PC-9 (cell line): ENCODE measurements around the gene GARNL3. TPM values are rescaled to one million over a fixed set of nuclear protein-coding genes. Genes with fewer than 3 reads are reported as not detected.

Experiments used
- BruUV-seq: library from RNA; stranded (reverse); fragments of 400-500 nt; replicated peaks from 2 replicates; lab custom pipeline; 2021; lab: Mats Ljungman, UMichigan
- CTCF ChIA-PET: fragments of 300-600 bp; sonication (Branson Sonifier 250); formaldehyde crosslinking; loops from one replicate; lab custom pipeline; 2022; ENCODE audit warnings: antibody characterized with exemption; lab: Charles Lee
- POLR2A ChIA-PET: fragments of 300-600 bp; sonication (Branson Sonifier 250); formaldehyde crosslinking; loops from one replicate; lab custom pipeline; 2022; ENCODE audit warnings: antibody characterized with exemption; ENCODE audit not compliant: unreplicated experiment; lab: Charles Lee
- DNase-seq, 2 experiments: peaks; one replicate each; pipeline versions ENCODE4 v3.0.0 to v3.0.0-alpha.2; 2015 to 2022; ENCODE audit warnings: mixed read lengths in 1 of 2
- H2AFZ ChIP-seq: fragments of 200-600 bp; sonication (generic); 2 replicates; pipeline ENCODE4 v1.8.1; 2017; ENCODE audit warnings: antibody characterized with exemption
- H3F3A ChIP-seq: fragments of 200-600 bp; sonication (generic); 2 replicates; pipeline ENCODE4 v1.8.1; 2017; ENCODE audit warnings: antibody characterized with exemption, mild to moderate bottlenecking, low read depth; ENCODE audit not compliant: insufficient read depth
- H3K27ac ChIP-seq: fragments of 200-600 bp; sonication (generic); 2 replicates; pipeline ENCODE4 v1.6.1; 2016; ENCODE audit warnings: mixed run types
- H3K27me3 ChIP-seq: fragments of 200-600 bp; sonication (generic); 2 replicates; pipeline ENCODE4 v1.6.1; 2016; ENCODE audit warnings: low read depth, mixed run types; ENCODE audit not compliant: insufficient read depth
- H3K36me3 ChIP-seq: fragments of 200-600 bp; sonication (generic); 2 replicates; pipeline ENCODE4 v1.6.1; 2016; ENCODE audit warnings: low read depth, mixed run types
- H3K4me1 ChIP-seq: fragments of 200-600 bp; sonication (generic); replicated peaks from 2 replicates; pipeline ENCODE4 v1.6.1; 2016; ENCODE audit warnings: mixed run types; ENCODE audit not compliant: insufficient read depth
- H3K4me2 ChIP-seq: fragments of 200-600 bp; sonication (generic); 2 replicates; pipeline ENCODE4 v1.6.1; 2017; ENCODE audit warnings: mixed run types
- H3K4me3 ChIP-seq: fragments of 200-600 bp; sonication (generic); 2 replicates; pipeline ENCODE4 v1.6.1; 2016; ENCODE audit warnings: mixed run types
- H3K79me2 ChIP-seq: fragments of 200-600 bp; sonication (generic); 2 replicates; pipeline ENCODE4 v1.6.1; 2017; ENCODE audit warnings: low read depth, mixed run types
- H3K9me2 ChIP-seq: fragments of 200-600 bp; sonication (generic); 2 replicates; pipeline ENCODE4 v1.8.1; 2017; ENCODE audit warnings: mild to moderate bottlenecking; ENCODE audit not compliant: insufficient read depth
- H3K9me3 ChIP-seq: fragments of 200-600 bp; sonication (generic); 2 replicates; pipeline ENCODE4 v1.8.1; 2016; ENCODE audit warnings: low read depth; ENCODE audit not compliant: insufficient read depth
- H4K20me1 ChIP-seq: fragments of 200-600 bp; sonication (generic); 2 replicates; pipeline ENCODE4 v1.8.1; 2017; ENCODE audit not compliant: insufficient read depth
- CTCF ChIP-seq: fragments of 200-600 bp; sonication (generic); conservative IDR thresholded peaks from 2 replicates; pipeline ENCODE4 v1.6.1; 2017; ENCODE audit warnings: mixed run types, antibody characterized with exemption, mild to moderate bottlenecking, moderate library complexity
- EZH2 ChIP-seq: fragments of 200-600 bp; sonication (generic); IDR thresholded peaks from 2 replicates; pipeline ENCODE4 v1.8.0; 2017; ENCODE audit warnings: antibody characterized with exemption, low read depth
- intact Hi-C: fragments of 100-400 bp; cut with micrococcal nuclease; formaldehyde crosslinking; loops from one replicate; pipeline ENCODE4 v1.10.0; 2022; ENCODE audit not compliant: unreplicated experiment
- total RNA-seq: library from RNA; stranded (reverse); gene quantifications from 2 replicates; pipeline ENCODE4 v1.2.3, GENCODE V29; 2021

Gene GARNL3
- total RNA-seq, 1 experiment from 2014 or later: 10.8 TPM

GRCh38 chr9:127351182-127352166 is 86.9 kb downstream of the GARNL3 start:
- Histone ChIP-seq H3K4me2 (no peak overlapping the region), H3F3A (no peaks in the 10 kb centered on the region), H2AFZ (no peak overlapping the region), H3K27me3 (no peaks in the 10 kb centered on the region), H3K9me2 (no peaks in the 10 kb centered on the region), H3K9me3 (no peaks in the 10 kb centered on the region), H3K4me1 (no peaks in the 10 kb centered on the region), H3K4me3 (no peak overlapping the region), H3K79me2 (no peaks in the 10 kb centered on the region), H3K36me3 (no peaks in the 10 kb centered on the region), H4K20me1 (no peaks in the 10 kb centered on the region), H3K27ac (no peak overlapping the region)
- no peak for DNase-seq
- ChIA-PET POLR2A (no interaction called here), CTCF (interaction anchor here (0.5 kb wide), 1 partner anchor 411 kb away, joined by 4 read pairs; no protein-coding TSS in a partner anchor)
- BruUV-seq: no TSS peak
- intact Hi-C loops: no loop called here
- no peak for TF ChIP-seq CTCF
- no peak for TF ChIP-seq EZH2

- TF ChIP-seq EZH2 (no peak), CTCF (no peak)
- H3K4me2 ChIP-seq: no peak overlapping the region
- H4K20me1 ChIP-seq: no peaks in the 10 kb centered on the region
- no peak overlapping the region for H2AFZ ChIP-seq
- no peak overlapping the region for H3K4me3 ChIP-seq
- H3F3A ChIP-seq: no peaks in the 10 kb centered on the region
- H3K36me3 ChIP-seq: no peaks in the 10 kb centered on the region
- no TSS peak for BruUV-seq
- no peaks in the 10 kb centered on the region for H3K9me3 ChIP-seq
- ChIA-PET CTCF (no interaction called here), POLR2A (interaction anchor here (0.6 kb wide), 1 partner anchor 14 kb away, joined by 3 read pairs; no protein-coding TSS in a partner anchor)
- no peak for DNase-seq
- intact Hi-C loops: no loop called here
- H3K27ac ChIP-seq: no peak overlapping the region
- H3K79me2 ChIP-seq: no peaks in the 10 kb centered on the region
- no peaks in the 10 kb centered on the region for H3K9me2 ChIP-seq
- H3K4me1 ChIP-seq: no peaks in the 10 kb centered on the region
- H3K27me3 ChIP-seq: no peaks in the 10 kb centered on the region
These were observed 89.3 kb downstream of the GARNL3 start for GRCh38 chr9:127353882-127354281.

GRCh38 chr9:127356906-127357305 is 92.3 kb downstream of the GARNL3 start:
- Histone ChIP-seq H2AFZ (no peak overlapping the region), H3K4me1 (no peaks in the 10 kb centered on the region), H3F3A (no peaks in the 10 kb centered on the region), H4K20me1 (no peaks in the 10 kb centered on the region), H3K27ac (no peak overlapping the region), H3K9me3 (no peaks in the 10 kb centered on the region), H3K36me3 (no peaks in the 10 kb centered on the region), H3K4me2 (no peak overlapping the region), H3K79me2 (no peaks in the 10 kb centered on the region), H3K27me3 (no peaks in the 10 kb centered on the region), H3K4me3 (no peak overlapping the region), H3K9me2 (no peaks in the 10 kb centered on the region)
- TF ChIP-seq CTCF (no peak), EZH2 (no peak)
- intact Hi-C loops: no loop called here
- BruUV-seq: no TSS peak
- POLR2A ChIA-PET: no interaction called here
- DNase-seq: no peak
- CTCF ChIA-PET: no interaction called here
